Measurements from ENCODE around the gene REEP3.
"Not testable (repeated sequence)": the region's sequence is repeated elsewhere in the genome, so short reads cannot be mapped to it uniquely, and the experiment has no call there.

The REEP3 gene

DNA sequence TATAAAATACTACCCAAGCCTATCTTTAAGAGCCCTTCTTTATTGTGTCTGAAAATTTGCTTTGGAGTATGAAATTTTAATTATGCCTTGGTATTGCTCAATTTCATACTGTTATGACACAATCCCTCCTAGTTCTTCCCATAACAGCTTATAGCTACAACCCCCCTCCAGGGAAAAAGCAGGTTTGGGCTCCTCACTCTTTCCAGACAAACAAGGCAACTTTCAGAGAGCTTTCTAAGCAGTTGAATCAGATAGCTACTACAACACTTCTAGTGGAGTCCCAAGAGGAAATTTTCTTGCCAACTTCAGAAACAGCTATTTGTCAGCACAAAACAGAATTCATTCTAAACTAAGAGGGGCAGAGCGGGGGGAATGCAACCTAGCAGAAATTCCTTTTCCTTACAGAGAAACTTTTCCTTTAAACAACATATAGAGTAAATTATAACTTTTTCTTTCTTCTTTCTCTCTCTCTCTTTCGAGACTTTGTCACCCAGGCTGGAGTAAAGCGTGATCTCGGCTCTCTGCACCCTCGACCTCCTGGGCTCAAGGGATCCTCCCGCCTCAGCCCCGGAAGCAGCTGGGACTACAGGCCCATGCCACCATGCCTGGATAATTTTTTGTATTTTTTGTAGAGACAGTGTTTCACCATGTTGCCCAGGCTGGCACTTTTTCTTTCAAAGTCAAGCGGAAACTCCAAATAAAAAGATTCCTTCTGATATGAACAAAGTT, 29.4 kb upstream of the REEP3 start:
- TF ChIP-seq PATZ1 (CRISPR knock-in tag; IDR thresholded peaks at IDR 0.05; ENCODE audit: borderline replicate concordance) (no peak), ZFP3 (CRISPR knock-in tag; IDR thresholded peaks at IDR 0.05) (no peak), ZFP30 (CRISPR knock-in tag; IDR thresholded peaks at IDR 0.05) (no peak), TOX (CRISPR knock-in tag; IDR thresholded peaks at IDR 0.05; ENCODE audit: borderline replicate concordance) (no peak), ISL1 (CRISPR knock-in tag; IDR thresholded peaks at IDR 0.05) (no peak), CSDC2 (CRISPR knock-in tag; IDR thresholded peaks at IDR 0.05) (no peak), ZNF70 (CRISPR knock-in tag; IDR thresholded peaks at IDR 0.05) (no peak), PPARA (CRISPR knock-in tag; IDR thresholded peaks at IDR 0.05; ENCODE audit: borderline replicate concordance) (no peak), CREB5 (CRISPR knock-in tag; IDR thresholded peaks at IDR 0.05; ENCODE audit: low read depth) (no peak), ARNTL (CRISPR knock-in tag; IDR thresholded peaks at IDR 0.05; ENCODE audit: borderline replicate concordance, low read depth) (no peak), RARB (CRISPR knock-in tag; IDR thresholded peaks at IDR 0.05) (no peak), BACH2 (CRISPR knock-in tag; IDR thresholded peaks at IDR 0.05; ENCODE audit: borderline replicate concordance) (no peak)
- ATAC-seq = no peak

DNA sequence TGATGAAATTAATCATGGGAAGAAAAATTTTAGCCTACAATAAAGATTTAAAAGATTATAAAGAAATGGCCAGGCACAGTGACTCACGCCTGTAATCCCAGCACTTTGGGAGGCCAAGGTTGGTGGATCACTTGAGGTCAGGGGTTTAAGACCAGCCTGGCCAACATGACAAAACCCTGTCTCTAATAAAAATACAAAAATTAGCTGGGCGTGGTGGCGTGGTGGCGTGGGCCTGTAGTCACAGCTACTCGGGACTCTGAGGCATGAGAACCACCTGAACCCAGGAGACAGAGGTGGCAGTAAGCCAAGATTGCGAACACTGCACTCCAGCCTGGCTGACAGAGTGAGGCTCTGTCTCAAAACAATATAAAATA, 28.9 kb upstream of the REEP3 start:
- not testable (repeated sequence) for ATAC-seq

- no peak for TF ChIP-seq OSR1 (CRISPR knock-in tag; IDR thresholded peaks at IDR 0.05)
- no peak for TF ChIP-seq GLIS3 (CRISPR knock-in tag; IDR thresholded peaks at IDR 0.05)
- TF ChIP-seq ESRRG (CRISPR knock-in tag; IDR thresholded peaks at IDR 0.05) = no peak
- TF ChIP-seq SNAI2 (CRISPR knock-in tag; IDR thresholded peaks at IDR 0.05) = no peak
- TF ChIP-seq TCF4 (CRISPR knock-in tag; IDR thresholded peaks at IDR 0.05; ENCODE audit: borderline replicate concordance) = no peak
- no peak for TF ChIP-seq ZNF70 (CRISPR knock-in tag; IDR thresholded peaks at IDR 0.05)
- TF ChIP-seq PPARA (CRISPR knock-in tag; IDR thresholded peaks at IDR 0.05; ENCODE audit: borderline replicate concordance) = no peak
- TF ChIP-seq ZFP30 (CRISPR knock-in tag; IDR thresholded peaks at IDR 0.05) = no peak
- no peak for TF ChIP-seq ZC3H10 (CRISPR knock-in tag; IDR thresholded peaks at IDR 0.05)
- TF ChIP-seq ISL1 (CRISPR knock-in tag; IDR thresholded peaks at IDR 0.05) = no peak
- TF ChIP-seq, protein P1, sequence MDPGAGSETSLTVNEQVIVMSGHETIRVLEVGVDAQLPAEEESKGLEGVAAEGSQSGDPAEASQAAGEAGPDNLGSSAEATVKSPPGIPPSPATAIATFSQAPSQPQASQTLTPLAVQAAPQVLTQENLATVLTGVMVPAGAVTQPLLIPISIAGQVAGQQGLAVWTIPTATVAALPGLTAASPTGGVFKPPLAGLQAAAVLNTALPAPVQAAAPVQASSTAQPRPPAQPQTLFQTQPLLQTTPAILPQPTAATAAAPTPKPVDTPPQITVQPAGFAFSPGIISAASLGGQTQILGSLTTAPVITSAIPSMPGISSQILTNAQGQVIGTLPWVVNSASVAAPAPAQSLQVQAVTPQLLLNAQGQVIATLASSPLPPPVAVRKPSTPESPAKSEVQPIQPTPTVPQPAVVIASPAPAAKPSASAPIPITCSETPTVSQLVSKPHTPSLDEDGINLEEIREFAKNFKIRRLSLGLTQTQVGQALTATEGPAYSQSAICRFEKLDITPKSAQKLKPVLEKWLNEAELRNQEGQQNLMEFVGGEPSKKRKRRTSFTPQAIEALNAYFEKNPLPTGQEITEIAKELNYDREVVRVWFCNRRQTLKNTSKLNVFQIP (CRISPR knock-in tag; IDR thresholded peaks at IDR 0.05; ENCODE audit: borderline replicate concordance, low read depth) = no peak
- no peak for ATAC-seq
These were observed 28.2 kb upstream of the REEP3 start for GRCh38 chr10:63493004-63493403.

DNA sequence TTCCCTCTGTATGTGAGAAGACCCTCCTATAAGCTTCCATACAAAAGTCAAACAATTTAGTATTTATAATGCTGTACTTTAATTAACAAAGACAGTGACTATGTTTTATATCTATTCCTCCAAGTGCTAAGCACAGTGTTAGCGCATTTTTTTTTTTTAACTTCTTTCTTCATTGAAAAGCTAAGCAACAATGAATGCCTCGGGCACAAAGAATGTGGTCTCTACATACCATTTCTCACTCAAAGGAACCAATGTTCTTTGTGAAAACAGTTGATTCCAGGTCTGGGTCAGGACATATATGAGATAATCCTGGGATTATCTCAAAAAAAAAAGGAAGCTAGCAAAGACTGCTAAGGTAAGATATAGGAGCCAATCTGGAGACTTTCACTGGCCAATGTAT, 26.2 kb upstream of the REEP3 start:
- TF ChIP-seq ZNF70 (CRISPR knock-in tag; IDR thresholded peaks at IDR 0.05) = no peak
- no peak for TF ChIP-seq OSR1 (CRISPR knock-in tag; IDR thresholded peaks at IDR 0.05)
- no peak for TF ChIP-seq ISL1 (CRISPR knock-in tag; IDR thresholded peaks at IDR 0.05)
- no peak for TF ChIP-seq CREB5 (CRISPR knock-in tag; IDR thresholded peaks at IDR 0.05; ENCODE audit: low read depth)
- TF ChIP-seq ZNF8 (CRISPR knock-in tag; IDR thresholded peaks at IDR 0.05) = no peak
- TF ChIP-seq ZNF565 (CRISPR knock-in tag; conservative IDR thresholded peaks at IDR 0.05; ENCODE audit: low read depth) = no peak
- TF ChIP-seq GLIS3 (CRISPR knock-in tag; IDR thresholded peaks at IDR 0.05) = no peak
- TF ChIP-seq TCF4 (CRISPR knock-in tag; IDR thresholded peaks at IDR 0.05; ENCODE audit: borderline replicate concordance) = no peak
- TF ChIP-seq, protein P1 (CRISPR knock-in tag; IDR thresholded peaks at IDR 0.05; ENCODE audit: borderline replicate concordance, low read depth) = no peak
- no peak for TF ChIP-seq TOX (CRISPR knock-in tag; IDR thresholded peaks at IDR 0.05; ENCODE audit: borderline replicate concordance)
- TF ChIP-seq ZC3H10 (CRISPR knock-in tag; IDR thresholded peaks at IDR 0.05) = no peak
- ATAC-seq = no peak

Measured in SK-N-SH treated with all-trans-retinoic acid at 6 μM for 48 hours (cell line).